Testis (tissue), 2 donors: ENCODE results near the gene PRELID2.

ENCODE experiments used
- CTCF ChIP-seq, 3 experiments: fragments of 450-650 bp in 2 of 3; fragments of 200-600 bp in 1 of 3; sonication (generic) in 1 of 3; IDR thresholded peaks; one replicate each; pipeline ENCODE4 v1.5.1; 2016 to 2019; ENCODE audit warnings: antibody characterized with exemption in 3 of 3, mild to moderate bottlenecking in 2 of 3, moderate library complexity in 1 of 3
- POLR2A ChIP-seq: fragments of 450-650 bp; IDR thresholded peaks from one replicate; pipeline ENCODE4 v1.6.1; 2017; ENCODE audit warnings: antibody characterized with exemption, mild to moderate bottlenecking, moderate library complexity

- TF ChIP-seq CTCF (IDR thresholded peaks at IDR 0.05) (no peak), POLR2A (no peak)
These were observed 41.6 kb downstream of the PRELID2 start for GRCh38 chr5:145793574-145793973.
